Caco-2 (cell line): ENCODE results near the gene ARHGAP8. TPM values are rescaled to one million over a fixed set of nuclear protein-coding genes. Genes with fewer than 3 reads are reported as not detected.
"Not testable (repeated sequence)": the region's sequence is repeated elsewhere in the genome, so short reads cannot be mapped to it uniquely, and the experiment has no call there.

Source experiments
- BruUV-seq: library from RNA; stranded (reverse); fragments of 400-500 nt; replicated peaks from 2 replicates; lab custom pipeline; 2021; lab: Mats Ljungman, UMichigan
- CTCF ChIA-PET: fragments of 300-600 bp; sonication (Branson Sonifier 250); formaldehyde crosslinking; loops from one replicate; lab custom pipeline; 2022; ENCODE audit warnings: antibody characterized with exemption; lab: Charles Lee
- POLR2A ChIA-PET: fragments of 300-600 bp; sonication (Branson Sonifier 250); formaldehyde crosslinking; loops from one replicate; lab custom pipeline; 2022; ENCODE audit warnings: antibody characterized with exemption; lab: Charles Lee
- DNase-seq, 2 experiments: peaks; one replicate each; pipeline versions ENCODE4 v3.0.0 to v3.0.0-alpha.2; 2020 to 2022
- H3K27me3 ChIP-seq: replicated peaks from 2 replicates; pipeline ENCODE4 v1.6.0; 2011; ENCODE audit warnings: low read length; ENCODE audit not compliant: control insufficient read depth, insufficient read depth
- H3K36me3 ChIP-seq: 2 replicates; pipeline ENCODE4 v1.5.1; 2011; ENCODE audit warnings: low read length; ENCODE audit not compliant: control insufficient read depth, insufficient read depth
- H3K4me1 ChIP-seq: fragments of 250-450 bp; sonication (Bioruptor Pico); 2 replicates; pipeline ENCODE4 v1.5.1; 2020; ENCODE audit warnings: mild to moderate bottlenecking
- H3K4me3 ChIP-seq: 2 replicates; pipeline ENCODE4 v1.5.1; 2011; ENCODE audit warnings: low read depth, mild to moderate bottlenecking, control low read depth, low read length
- H3K9me3 ChIP-seq: fragments of 250-450 bp; sonication (Bioruptor Pico); 2 replicates; pipeline ENCODE4 v1.5.1; 2020; ENCODE audit warnings: mild to moderate bottlenecking, moderate library complexity
- H3K27ac Mint-ChIP-seq: one replicate; pipeline ENCODE4 v1.8.0; 2022; ENCODE audit warnings: mixed read lengths; ENCODE audit not compliant: unreplicated experiment
- H3K27me3 Mint-ChIP-seq: one replicate; pipeline ENCODE4 v1.8.0; 2022; ENCODE audit warnings: mixed read lengths; ENCODE audit not compliant: insufficient read depth, unreplicated experiment
- H3K36me3 Mint-ChIP-seq: one replicate; pipeline ENCODE4 v1.8.0; 2022; ENCODE audit warnings: mild to moderate bottlenecking, mixed read lengths; ENCODE audit not compliant: insufficient read depth, unreplicated experiment
- H3K4me1 Mint-ChIP-seq: one replicate; pipeline ENCODE4 v1.8.0; 2022; ENCODE audit warnings: low read depth, mixed read lengths; ENCODE audit not compliant: unreplicated experiment
- H3K4me3 Mint-ChIP-seq: one replicate; pipeline ENCODE4 v1.8.0; 2022; ENCODE audit warnings: mild to moderate bottlenecking, moderate library complexity, mixed read lengths; ENCODE audit not compliant: unreplicated experiment
- H3K9me3 Mint-ChIP-seq: one replicate; pipeline ENCODE4 v1.8.0; 2022; ENCODE audit warnings: mixed read lengths; ENCODE audit not compliant: unreplicated experiment
- intact Hi-C: fragments of 100-400 bp; cut with micrococcal nuclease; formaldehyde crosslinking; loops from one replicate; pipeline ENCODE4 v1.10.0; 2022; ENCODE audit not compliant: unreplicated experiment
- total RNA-seq: library from RNA; stranded (reverse); gene quantifications from 2 replicates; pipeline ENCODE4 v1.2.3, GENCODE V29; 2022
- TF ChIP-seq, protein P1 (sequence below), 2 experiments: fragments of 200-600 bp in 1 of 2; IDR thresholded peaks; 1 replicate in 1 of 2; 2 replicates in 1 of 2; pipeline versions ENCODE4 v1.5.1 to v1.8.0; 2011 to 2022; ENCODE audit warnings: antibody characterized with exemption in 1 of 2, control low read depth in 1 of 2, inconsistent platforms in 1 of 2, low read depth in 1 of 2, low read length in 1 of 2, mild to moderate bottlenecking in 1 of 2, moderate library complexity in 1 of 2; ENCODE audit not compliant: insufficient read depth in 1 of 2, severe bottlenecking in 1 of 2, unreplicated experiment in 1 of 2

The ARHGAP8 gene
- total RNA-seq, 1 experiment from 2014 or later, result 81.5 TPM

DNA sequence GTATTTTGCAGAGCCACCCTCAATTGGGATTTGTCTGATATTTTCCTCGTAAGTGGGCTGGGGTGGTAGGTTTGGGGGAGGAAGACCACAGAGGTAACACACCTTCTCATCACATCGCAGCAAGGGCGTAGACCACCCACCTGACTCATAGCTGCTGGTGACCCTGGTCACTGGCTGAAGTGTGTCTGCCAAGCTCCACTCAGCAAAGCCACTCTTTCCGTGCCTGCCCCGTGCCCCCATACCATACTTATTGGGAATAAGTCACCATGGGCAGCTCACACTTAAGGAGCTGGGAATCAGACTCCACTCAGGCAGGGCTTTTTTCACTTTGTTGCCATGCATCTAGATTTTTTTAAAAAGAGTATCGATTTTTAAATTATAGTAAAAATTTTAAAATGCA, 145.9 kb downstream of the ARHGAP8 start:
- Mint-ChIP-seq H3K27ac (no peak overlapping the region), H3K36me3 (no peaks in the 10 kb centered on the region), H3K9me3 (peaks cover 29% of the 10 kb centered on the region), H3K27me3 (peaks cover 14% of the 10 kb centered on the region), H3K4me3 (no peak overlapping the region), H3K4me1 (no peaks in the 10 kb centered on the region)
- Histone ChIP-seq H3K9me3 (peaks cover 15% of the 10 kb centered on the region), H3K36me3 (no peaks in the 10 kb centered on the region), H3K27me3 (no peaks in the 10 kb centered on the region), H3K4me1 (no peaks in the 10 kb centered on the region), H3K4me3 (no peak overlapping the region)
- DNase-seq, result no peak
- TF ChIP-seq, protein P1, sequence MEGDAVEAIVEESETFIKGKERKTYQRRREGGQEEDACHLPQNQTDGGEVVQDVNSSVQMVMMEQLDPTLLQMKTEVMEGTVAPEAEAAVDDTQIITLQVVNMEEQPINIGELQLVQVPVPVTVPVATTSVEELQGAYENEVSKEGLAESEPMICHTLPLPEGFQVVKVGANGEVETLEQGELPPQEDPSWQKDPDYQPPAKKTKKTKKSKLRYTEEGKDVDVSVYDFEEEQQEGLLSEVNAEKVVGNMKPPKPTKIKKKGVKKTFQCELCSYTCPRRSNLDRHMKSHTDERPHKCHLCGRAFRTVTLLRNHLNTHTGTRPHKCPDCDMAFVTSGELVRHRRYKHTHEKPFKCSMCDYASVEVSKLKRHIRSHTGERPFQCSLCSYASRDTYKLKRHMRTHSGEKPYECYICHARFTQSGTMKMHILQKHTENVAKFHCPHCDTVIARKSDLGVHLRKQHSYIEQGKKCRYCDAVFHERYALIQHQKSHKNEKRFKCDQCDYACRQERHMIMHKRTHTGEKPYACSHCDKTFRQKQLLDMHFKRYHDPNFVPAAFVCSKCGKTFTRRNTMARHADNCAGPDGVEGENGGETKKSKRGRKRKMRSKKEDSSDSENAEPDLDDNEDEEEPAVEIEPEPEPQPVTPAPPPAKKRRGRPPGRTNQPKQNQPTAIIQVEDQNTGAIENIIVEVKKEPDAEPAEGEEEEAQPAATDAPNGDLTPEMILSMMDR (IDR thresholded peaks at IDR 0.05; ENCODE audit: insufficient read depth in 1 of 2, low read depth in 1 of 2, low read length in 1 of 2, severe bottlenecking in 1 of 2, unreplicated experiment in 1 of 2), result no peak
- intact Hi-C loops, result no loop called here
- ChIA-PET POLR2A (no interaction called here), CTCF (no interaction called here)
- BruUV-seq, result no TSS peak

DNA sequence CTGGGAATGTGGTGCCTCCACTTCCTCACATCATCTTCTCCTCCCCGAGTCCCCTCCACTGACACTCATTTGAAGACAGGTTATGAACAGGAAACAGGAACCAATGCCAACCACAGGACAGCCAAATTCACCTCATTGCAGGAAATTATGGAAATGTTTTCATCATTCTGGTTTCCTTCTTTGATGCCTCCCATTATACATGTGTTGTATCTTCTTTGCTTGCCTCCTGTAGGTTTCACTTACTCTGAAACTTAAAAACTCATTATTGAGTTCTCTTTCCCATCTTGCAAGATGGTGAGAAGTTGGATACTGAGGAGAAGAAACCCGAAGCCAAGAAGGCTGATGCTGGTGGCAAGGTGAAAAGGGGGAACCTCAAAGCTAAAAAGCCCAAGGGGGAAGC, 148.9 kb downstream of the ARHGAP8 start:
- ChIA-PET CTCF (no interaction called here), POLR2A (no interaction called here)
- Histone ChIP-seq H3K36me3 (no peaks in the 10 kb centered on the region), H3K27me3 (no peaks in the 10 kb centered on the region), H3K4me1 (no peaks in the 10 kb centered on the region), H3K9me3 (peaks cover 15% of the 10 kb centered on the region), H3K4me3 (no peak overlapping the region)
- Mint-ChIP-seq H3K4me3 (no peak overlapping the region), H3K27me3 (peaks cover 28% of the 10 kb centered on the region), H3K27ac (no peak overlapping the region), H3K9me3 (peaks cover 31% of the 10 kb centered on the region), H3K4me1 (no peaks in the 10 kb centered on the region), H3K36me3 (no peaks in the 10 kb centered on the region)
- TF ChIP-seq, protein P1 (IDR thresholded peaks at IDR 0.05; ENCODE audit: insufficient read depth in 1 of 2, low read depth in 1 of 2, low read length in 1 of 2, severe bottlenecking in 1 of 2, unreplicated experiment in 1 of 2), result no peak
- no TSS peak for BruUV-seq
- intact Hi-C loops, result no loop called here
- DNase-seq, result no peak

DNA sequence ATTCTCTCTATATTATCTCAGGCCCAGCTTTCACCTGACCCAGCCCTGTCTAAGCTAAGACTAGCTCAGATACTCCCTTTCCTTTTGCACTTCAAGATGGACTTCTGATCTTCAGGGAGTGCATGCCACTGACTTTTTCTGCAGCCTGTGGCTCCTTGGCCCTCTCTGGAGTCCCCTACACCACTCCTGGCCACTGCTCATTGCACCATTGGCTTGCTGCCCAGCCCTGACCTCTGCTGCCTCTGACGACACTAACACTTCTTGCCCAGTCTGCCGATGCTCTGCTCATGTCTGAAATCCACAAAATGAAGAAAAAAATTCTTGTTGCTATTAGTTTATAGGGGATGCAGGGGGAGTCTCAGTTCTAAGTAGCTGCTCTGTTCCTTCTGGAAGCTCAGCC, 150.8 kb downstream of the ARHGAP8 start:
- POLR2A ChIA-PET, H3K27me3 ChIP-seq: not testable (repeated sequence)

DNA sequence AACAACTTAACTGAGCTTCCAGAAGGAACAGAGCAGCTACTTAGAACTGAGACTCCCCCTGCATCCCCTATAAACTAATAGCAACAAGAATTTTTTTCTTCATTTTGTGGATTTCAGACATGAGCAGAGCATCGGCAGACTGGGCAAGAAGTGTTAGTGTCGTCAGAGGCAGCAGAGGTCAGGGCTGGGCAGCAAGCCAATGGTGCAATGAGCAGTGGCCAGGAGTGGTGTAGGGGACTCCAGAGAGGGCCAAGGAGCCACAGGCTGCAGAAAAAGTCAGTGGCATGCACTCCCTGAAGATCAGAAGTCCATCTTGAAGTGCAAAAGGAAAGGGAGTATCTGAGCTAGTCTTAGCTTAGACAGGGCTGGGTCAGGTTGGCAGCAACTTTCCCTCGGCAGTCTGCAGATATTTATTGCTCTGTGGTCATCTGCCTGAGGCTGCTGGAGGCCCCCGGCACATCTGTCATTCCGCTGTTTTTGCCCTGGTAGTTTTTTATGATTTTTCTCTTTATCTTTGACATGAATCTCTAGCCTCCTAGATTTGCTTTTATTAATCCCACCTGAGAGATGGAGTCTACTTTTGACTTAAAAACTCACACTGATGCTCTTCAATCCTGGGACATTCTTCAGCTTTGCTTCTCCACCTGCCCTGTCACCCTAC, 152.2 kb downstream of the ARHGAP8 start:
- BruUV-seq, CTCF ChIA-PET, H3K36me3 Mint-ChIP-seq, H3K27ac Mint-ChIP-seq, DNase-seq, H3K4me1 ChIP-seq, POLR2A ChIA-PET, H3K4me3 ChIP-seq, H3K36me3 ChIP-seq, H3K4me3 Mint-ChIP-seq, H3K4me1 Mint-ChIP-seq, intact Hi-C loops, H3K27me3 ChIP-seq: not testable (repeated sequence)
- peaks cover 15% of the 10 kb centered on the region for H3K9me3 ChIP-seq
- Mint-ChIP-seq H3K9me3 (peaks cover 25% of the 10 kb centered on the region), H3K27me3 (peaks cover 22% of the 10 kb centered on the region)

More for the DNA sequence above, 150.8 kb downstream of the ARHGAP8 start:
- H3K27ac Mint-ChIP-seq, CTCF ChIA-PET, intact Hi-C loops, H3K36me3 Mint-ChIP-seq, H3K36me3 ChIP-seq, H3K4me3 Mint-ChIP-seq, H3K4me3 ChIP-seq, H3K4me1 Mint-ChIP-seq, BruUV-seq, H3K4me1 ChIP-seq, DNase-seq: not testable (repeated sequence)
- peaks cover 31% of the 10 kb centered on the region for H3K9me3 Mint-ChIP-seq
- H3K9me3 ChIP-seq, result peaks cover 15% of the 10 kb centered on the region
- H3K27me3 Mint-ChIP-seq, result peaks cover 25% of the 10 kb centered on the region
